NCI-H524 treated with DMSO at 0.1 percent for 48 hours (cell line): ENCODE measurements around the gene VSTM1.
"Not testable (repeated sequence)": the region's sequence is repeated elsewhere in the genome, so short reads cannot be mapped to it uniquely, and the experiment has no call there.

Experiments
- DNase-seq: peaks from one replicate; lab custom pipeline; 2025; lab: John Stamatoyannopoulos, UW

The VSTM1 gene

GRCh38 chr19:54073829-54074228 is 10.1 kb upstream of the VSTM1 start:
- DNase-seq = no peak

- DNase-seq = no peak
Observed at GRCh38 chr19:54069470-54069869, 5.8 kb upstream of the VSTM1 start.

GRCh38 chr19:54062643-54063042 is 1.1 kb downstream of the VSTM1 start:
- no peak for DNase-seq

GRCh38 chr19:54047616-54048015 is 16.1 kb downstream of the VSTM1 start:
- no peak for DNase-seq

GRCh38 chr19:54045771-54046170 is 17.9 kb downstream of the VSTM1 start:
- DNase-seq = no peak

- no peak for DNase-seq
Observed at GRCh38 chr19:54042989-54043388, 20.7 kb downstream of the VSTM1 start.

GRCh38 chr19:54041969-54042606 is 21.6 kb downstream of the VSTM1 start:
- DNase-seq = no peak

GRCh38 chr19:54040003-54040402 is 23.7 kb downstream of the VSTM1 start:
- DNase-seq = no peak

GRCh38 chr19:54036542-54036941 is 27.2 kb downstream of the VSTM1 start:
- not testable (repeated sequence) for DNase-seq

- DNase-seq = no peak
Observed at GRCh38 chr19:54035215-54036178, 28.2 kb downstream of the VSTM1 start.

- no peak for DNase-seq
Observed at GRCh38 chr19:54030895-54031586, 32.7 kb downstream of the VSTM1 start.

GRCh38 chr19:54029930-54030490 is 33.7 kb downstream of the VSTM1 start:
- no peak for DNase-seq

GRCh38 chr19:54029301-54029700 is 34.4 kb downstream of the VSTM1 start:
- no peak for DNase-seq

- no peak for DNase-seq
Observed at GRCh38 chr19:54026656-54027055, 37.0 kb downstream of the VSTM1 start.

GRCh38 chr19:54024660-54025059 is 39.0 kb downstream of the VSTM1 start:
- DNase-seq = no peak

GRCh38 chr19:54023191-54023590 is 40.5 kb downstream of the VSTM1 start:
- no peak for DNase-seq

- DNase-seq = no peak
Observed at GRCh38 chr19:54021932-54022331, 41.8 kb downstream of the VSTM1 start.

- DNase-seq = no peak
Observed at GRCh38 chr19:54021363-54021762, 42.3 kb downstream of the VSTM1 start.

- no peak for DNase-seq
Observed at GRCh38 chr19:54017261-54017660, 46.4 kb downstream of the VSTM1 start.

- no peak for DNase-seq
Observed at GRCh38 chr19:54014920-54015560, 48.7 kb downstream of the VSTM1 start.

GRCh38 chr19:54013866-54014265 is 49.8 kb downstream of the VSTM1 start:
- no peak for DNase-seq
